Pons (tissue), 1 donor: ENCODE measurements around the gene RBM8A.

ENCODE experiments used
- DNase-seq: peaks from one replicate; pipeline ENCODE4 v3.0.0-alpha.2; 2016; ENCODE audit warnings: low spot score

RBM8A gene

GRCh38 chr1:145877923-145878486 lies 49.3 kb downstream of the RBM8A start:
- DNase-seq = no peak

- no peak for DNase-seq
Measured at GRCh38 chr1:145874646-145875045, 52.6 kb downstream of the RBM8A start.

- DNase-seq = no peak
Measured at GRCh38 chr1:145871994-145872924, 55.0 kb downstream of the RBM8A start.
